Fibroblast of the conjunctiva (primary cell): ENCODE data around the gene ANKRD13A.
A peak's percentile ranks its signal among the peaks of the same experiment; 100 is the strongest.

ENCODE experiments used
- DNase-seq: peaks from one replicate; pipeline ENCODE4 v3.0.0-alpha.2; 2010; ENCODE audit warnings: low read depth

ANKRD13A gene

GRCh38 chr12:109998904-109999648 is at the start of gene ANKRD13A:
Gene ANKRD13A, plus strand, starts transcription at chr12:109999430. Its CDS starts 259 bp downstream, at chr12:109999689.
- peak; percentile 88 for DNase-seq

- DNase-seq: no peak
These were observed 48.6 kb upstream of the ANKRD13A start for GRCh38 chr12:109950625-109951024.

GRCh38 chr12:109951136-109951535 is 48.1 kb upstream of the ANKRD13A start:
- DNase-seq: peak; percentile 10

GRCh38 chr12:109951751-109952150 is 47.5 kb upstream of the ANKRD13A start:
- DNase-seq: peak; percentile 9

- DNase-seq: no peak
These were observed 46.9 kb upstream of the ANKRD13A start for GRCh38 chr12:109952160-109952858.

- DNase-seq: no peak
These were observed 46.4 kb upstream of the ANKRD13A start for GRCh38 chr12:109952873-109953272.

- DNase-seq: no peak
These were observed 45.6 kb upstream of the ANKRD13A start for GRCh38 chr12:109953656-109954055.

GRCh38 chr12:109958374-109958773 is 40.9 kb upstream of the ANKRD13A start:
- no peak for DNase-seq

GRCh38 chr12:109959411-109960093 is 39.7 kb upstream of the ANKRD13A start:
- no peak for DNase-seq

- DNase-seq: no peak
These were observed 38.0 kb upstream of the ANKRD13A start for GRCh38 chr12:109961201-109961600.

- DNase-seq: no peak
These were observed 37.6 kb upstream of the ANKRD13A start for GRCh38 chr12:109961612-109962011.

- DNase-seq: no peak
These were observed 36.8 kb upstream of the ANKRD13A start for GRCh38 chr12:109962398-109962797.

GRCh38 chr12:109963330-109963729 is 35.9 kb upstream of the ANKRD13A start:
- DNase-seq: no peak

GRCh38 chr12:109963743-109964429 is 35.3 kb upstream of the ANKRD13A start:
- peak; percentile 23 for DNase-seq

GRCh38 chr12:109966546-109966945 is 32.7 kb upstream of the ANKRD13A start:
- no peak for DNase-seq

- DNase-seq: no peak
These were observed 31.7 kb upstream of the ANKRD13A start for GRCh38 chr12:109967383-109968031.

GRCh38 chr12:109968032-109968420 is 31.2 kb upstream of the ANKRD13A start:
- no peak for DNase-seq

- DNase-seq: no peak
These were observed 30.4 kb upstream of the ANKRD13A start for GRCh38 chr12:109968801-109969200.

- DNase-seq: no peak
These were observed 26.4 kb upstream of the ANKRD13A start for GRCh38 chr12:109972821-109973220.

GRCh38 chr12:109981311-109981710 is 17.9 kb upstream of the ANKRD13A start:
- DNase-seq: no peak

- DNase-seq: no peak
These were observed 17.0 kb upstream of the ANKRD13A start for GRCh38 chr12:109982210-109982609.
